NCI-H1930 (cell line): Measurements from ENCODE around the gene ZNF184.

Experiments
- DNase-seq, 2 experiments: peaks; one replicate each; lab custom pipeline; 2025; lab: John Stamatoyannopoulos, UW

ZNF184 gene

DNA sequence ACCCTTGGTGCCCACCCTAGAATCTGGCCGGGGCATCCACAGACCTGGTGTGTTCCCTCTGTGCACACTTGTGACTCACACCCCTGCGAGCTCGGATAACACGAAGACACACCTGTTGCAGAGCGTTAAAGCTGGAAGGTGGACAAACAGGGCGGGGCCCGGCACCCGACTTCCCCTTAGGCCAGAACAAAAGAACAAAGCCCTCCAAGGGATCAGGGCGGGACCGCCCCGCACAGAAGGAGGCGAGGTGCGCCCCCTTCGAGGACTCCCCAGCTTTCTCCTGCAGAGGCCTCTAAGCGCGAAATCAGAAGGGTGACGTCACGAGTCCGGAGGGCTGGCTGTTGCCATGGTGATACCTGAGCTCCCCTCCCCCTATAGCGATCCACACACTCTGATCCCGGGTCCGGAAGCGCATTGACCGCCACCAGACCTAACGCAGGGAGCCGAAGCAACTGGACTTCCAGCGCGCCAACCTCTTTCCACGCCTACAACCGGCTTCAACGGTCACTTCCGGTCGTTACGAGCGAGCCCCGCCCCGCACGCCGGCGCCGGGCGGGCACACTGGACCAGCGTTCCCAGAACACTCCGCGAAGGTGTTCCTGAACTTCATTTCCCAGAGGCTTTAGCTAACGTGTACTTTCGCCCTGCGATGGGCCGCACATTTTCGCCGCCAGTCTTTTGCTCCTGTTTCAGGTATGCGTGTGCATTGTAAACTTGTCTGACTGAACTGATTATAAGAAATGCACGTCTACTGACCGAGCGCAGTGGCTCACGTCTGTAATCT is at the start of gene ZNF184:
Gene ZNF184 (minus strand): TSS at position 489 of the 784 bp plus-strand sequence. CDS start 811 bp downstream, outside the sequence.
- DNase-seq = peak; percentile 97

DNA sequence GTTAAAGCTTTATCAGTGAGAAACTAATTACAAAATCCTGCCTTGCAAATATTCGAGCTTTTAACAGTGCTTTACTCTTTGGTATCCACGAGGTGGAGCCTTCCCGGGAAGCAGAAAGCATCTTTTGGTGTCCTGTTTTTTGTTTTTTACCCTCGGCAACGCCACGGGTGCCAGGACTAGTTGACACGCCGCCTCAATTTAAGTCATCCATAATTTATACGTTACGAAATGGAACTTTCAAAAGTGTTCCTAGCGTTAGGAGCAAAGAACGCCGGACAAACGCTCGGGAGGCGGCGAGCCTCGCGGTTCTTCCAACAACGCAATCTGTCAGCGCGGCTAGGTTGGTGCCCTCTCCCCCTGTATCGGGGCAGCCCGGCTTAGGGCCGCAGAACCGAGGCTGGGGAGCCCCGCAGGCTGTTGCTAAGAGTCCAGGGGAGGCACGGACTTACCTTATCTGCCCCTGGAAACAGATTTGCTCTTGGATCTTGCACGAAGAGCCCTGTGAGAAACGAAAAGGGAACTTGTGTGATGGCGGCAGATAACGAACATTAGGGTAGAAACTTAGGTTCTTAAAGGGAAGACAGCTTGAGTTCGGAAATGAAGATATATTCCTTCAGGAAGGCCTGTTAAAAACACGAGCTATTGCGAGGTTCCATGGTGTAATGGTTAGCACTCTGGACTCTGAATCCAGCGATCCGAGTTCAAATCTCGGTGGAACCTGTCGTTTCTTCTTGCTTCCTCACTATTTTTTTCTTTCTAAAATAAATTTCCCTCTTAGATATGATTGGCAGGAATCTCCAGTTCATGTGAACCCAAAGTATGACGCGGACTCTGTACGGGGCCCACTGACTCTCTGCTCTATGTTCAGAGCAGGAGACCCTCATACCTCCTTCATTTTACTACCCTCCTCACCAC is 46.2 kb upstream of the ZNF184 start:
- DNase-seq = peak; percentile 51 to 61

DNA sequence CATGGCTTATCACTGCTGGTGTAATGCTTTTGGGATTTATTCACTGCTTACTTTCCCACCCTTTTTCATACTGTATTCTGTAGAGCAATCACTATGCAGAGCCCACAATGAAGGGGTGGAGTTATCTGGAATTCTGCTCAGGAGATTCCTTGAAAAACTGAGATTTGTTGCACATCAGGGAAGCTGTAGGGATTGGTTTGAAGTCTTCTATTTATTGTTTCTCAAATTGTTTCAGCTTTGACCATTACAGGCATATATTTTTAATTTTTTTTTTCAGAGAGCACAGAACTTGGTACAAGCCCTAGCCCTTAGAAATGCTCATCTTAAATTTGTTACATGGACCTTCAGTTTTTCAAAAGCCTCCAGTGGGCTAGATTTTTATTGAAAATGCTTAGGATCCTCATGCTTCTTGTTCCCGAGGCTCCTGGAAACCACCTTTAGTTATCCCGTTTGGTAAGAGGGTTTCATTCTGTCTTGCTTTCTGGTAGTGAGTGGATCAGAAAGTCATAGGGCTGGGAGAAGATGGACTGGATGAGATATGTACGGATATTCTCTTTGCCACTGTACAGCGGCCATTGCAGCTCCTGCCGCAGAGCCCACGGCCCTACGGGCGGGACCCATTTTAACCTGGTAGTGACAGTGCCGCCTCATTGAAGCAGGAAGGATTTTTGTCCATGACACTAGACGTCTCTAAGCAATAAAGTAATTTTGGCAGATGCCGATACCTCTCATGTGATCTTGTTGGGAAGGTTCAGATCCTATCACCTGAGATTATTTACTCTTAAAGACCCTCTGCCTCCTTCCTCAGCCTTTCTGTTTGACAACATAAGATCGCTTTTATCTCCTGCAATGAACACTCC is 45.3 kb upstream of the ZNF184 start:
- no peak for DNase-seq

DNA sequence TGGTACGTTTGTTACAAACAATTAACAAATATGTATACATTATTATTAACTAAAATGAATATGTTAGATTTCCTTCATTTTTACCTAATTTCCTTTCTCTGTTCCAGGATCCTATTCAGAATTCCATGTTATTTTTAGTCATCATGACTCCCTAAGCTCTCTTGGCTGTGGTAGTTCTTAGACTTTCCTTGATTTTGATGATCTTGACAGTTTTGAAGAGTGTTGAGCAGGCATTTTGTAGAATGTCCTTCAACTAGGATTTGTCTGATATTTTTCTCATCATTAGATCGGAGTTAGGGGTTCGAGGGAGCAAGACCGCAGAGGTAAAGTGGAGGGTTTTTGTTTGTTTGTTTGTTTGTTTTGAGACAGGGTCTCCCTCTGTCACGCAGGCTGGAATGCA is 44.3 kb upstream of the ZNF184 start:
- no peak for DNase-seq

DNA sequence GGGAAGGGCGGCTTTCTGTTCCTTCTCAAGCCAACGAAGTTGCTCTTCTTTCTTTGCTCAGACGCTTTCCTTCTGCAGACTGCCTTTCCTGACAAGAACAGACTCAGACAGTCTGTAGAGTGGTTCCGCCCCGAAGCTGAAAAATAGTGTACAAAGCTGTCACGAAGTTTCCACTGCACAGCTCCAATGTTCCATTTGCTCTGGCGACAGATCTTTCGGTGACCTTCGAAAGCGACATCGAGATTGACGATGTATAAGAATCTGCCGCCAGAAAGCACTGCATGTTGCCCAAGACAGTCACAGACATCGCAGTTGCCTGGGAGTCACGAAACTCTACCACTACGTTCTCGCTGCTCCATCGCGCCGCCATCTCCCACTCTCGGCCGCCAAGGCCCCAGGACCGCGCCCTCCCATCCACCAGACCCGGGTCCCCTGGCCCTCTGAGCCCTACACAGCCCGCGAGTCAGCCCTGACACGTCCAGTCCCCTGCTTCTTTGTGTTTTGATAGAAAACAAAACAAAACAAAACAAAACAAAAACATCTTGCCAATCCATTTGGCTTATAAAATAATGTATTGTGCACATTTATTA is 42.1 kb upstream of the ZNF184 start:
- no peak for DNase-seq

DNA sequence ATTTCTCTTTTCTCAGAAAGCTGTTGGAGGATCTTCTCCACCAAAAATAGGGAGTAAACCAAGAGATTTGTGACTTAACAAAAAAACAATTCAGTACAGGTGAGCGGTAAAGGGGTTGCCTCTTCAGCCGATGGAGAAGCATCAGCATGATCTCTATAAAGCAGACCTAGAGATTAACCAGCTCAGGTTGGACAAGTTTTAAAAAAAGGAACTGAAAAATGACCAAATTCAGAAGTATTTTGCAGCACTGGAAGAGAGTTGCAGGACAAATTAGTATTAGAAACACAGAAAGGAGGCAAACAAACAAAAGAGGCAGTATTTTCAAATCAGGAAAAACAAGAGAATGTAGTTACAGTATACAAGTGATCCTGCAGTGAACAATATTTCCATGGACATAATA is 39.6 kb upstream of the ZNF184 start:
- no peak for DNase-seq

DNA sequence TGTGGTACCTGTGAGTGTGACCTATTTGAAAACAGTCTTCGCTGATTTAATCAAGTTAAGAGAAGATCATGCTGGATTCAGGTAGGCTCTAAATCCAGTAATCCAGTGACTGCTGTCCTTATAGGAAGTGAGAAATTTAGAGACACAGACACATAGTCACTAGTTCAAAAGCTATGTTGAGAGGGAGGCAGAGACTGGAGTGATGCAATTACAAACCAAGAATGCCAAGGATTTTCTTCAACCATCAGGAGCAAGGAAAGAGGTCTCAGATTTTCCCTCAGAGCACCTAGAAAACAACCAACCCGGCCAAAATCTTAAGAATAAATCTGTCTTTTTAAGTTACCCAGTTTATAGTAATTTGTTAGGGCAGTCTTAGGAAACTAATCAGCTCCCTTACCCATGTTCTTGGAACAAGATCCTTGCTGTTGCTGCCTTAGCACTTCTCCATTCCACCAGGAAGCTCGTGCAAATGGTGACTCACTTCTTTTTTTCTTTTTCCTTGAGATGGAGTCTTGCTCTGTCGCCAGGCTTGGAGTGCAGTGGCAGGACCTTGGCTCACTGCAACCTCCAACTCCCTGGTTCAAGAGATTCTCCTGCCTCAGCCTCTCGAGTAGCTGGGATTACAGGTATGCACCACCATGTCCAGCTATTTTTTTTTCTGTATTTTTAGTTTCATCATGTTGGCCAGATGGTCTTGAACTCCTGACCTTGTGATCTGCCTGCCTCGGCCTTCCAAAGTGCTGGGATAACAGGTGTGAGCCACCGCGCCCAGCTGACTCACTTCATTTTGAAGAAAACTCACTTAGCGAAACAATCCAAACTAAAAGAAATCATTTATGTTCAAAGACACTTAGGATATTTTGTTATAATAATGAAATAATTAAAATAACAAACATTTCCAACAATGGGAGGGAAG is 34.4 kb upstream of the ZNF184 start:
- DNase-seq = no peak

DNA sequence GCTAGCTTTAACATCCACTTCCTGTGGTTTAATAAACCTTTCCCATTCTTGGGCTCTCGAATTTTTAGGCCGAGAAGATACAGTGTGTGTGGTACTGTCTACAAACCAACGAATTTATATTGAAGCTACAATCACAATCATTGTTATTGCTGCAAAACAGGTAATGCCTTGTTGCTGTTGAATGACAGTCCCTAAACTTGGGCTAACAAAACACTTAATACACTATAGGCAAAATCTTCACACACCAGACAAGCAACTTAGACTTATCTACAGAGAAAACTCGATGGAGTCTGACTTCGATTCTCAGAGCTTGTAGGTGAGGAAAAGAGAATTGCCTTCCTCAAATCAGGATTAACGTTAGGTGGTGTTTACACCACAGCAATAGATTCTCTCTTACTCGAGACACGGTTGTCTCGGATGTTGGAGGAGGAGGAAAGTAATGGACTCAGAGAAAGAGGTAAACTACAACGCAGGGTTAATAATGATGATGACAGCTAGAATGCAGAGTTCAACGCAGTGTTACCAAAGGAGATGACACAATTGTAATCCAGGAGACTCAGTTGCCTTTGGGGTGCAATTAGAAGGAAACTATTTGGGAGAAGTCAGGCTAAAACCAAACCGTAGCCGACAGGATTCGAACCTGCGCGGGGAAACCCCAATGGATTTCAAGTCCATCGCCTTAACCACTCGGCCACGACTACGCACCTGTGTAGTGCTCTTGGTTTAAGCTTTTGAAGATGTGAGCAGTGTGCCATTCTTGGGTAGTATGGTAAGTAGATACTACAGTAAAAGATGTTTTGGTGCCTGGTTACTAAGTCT is 32.5 kb upstream of the ZNF184 start:
- DNase-seq = peak; percentile 63 to 70

DNA sequence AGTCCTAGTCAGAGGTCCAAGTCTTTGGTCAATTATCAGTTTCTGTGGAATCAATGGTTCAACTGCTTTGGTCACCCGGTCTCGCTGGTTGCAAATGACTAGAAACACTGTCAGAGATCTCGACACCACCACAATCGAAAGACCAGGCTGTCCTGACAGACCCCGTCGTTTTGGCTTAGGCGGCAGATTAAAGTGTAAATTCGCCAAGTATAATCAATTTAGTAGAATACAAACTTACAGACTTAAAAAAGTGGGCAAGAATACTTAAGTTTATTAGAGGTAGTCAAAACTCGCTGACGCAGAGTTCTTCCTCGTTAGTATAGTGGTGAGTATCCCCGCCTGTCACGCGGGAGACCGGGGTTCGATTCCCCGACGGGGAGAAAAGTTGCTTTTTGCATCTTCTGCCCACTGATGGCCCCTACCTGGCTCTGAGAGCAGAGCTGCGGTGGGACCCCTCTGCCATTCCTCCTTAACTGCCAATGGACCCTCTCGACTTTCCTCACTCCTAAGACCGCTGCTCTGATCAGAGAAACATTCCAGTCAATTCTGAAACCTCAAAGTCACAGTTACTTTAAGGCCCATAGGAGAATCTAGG is 30.6 kb upstream of the ZNF184 start:
- peak; percentile 29 to 71 for DNase-seq

DNA sequence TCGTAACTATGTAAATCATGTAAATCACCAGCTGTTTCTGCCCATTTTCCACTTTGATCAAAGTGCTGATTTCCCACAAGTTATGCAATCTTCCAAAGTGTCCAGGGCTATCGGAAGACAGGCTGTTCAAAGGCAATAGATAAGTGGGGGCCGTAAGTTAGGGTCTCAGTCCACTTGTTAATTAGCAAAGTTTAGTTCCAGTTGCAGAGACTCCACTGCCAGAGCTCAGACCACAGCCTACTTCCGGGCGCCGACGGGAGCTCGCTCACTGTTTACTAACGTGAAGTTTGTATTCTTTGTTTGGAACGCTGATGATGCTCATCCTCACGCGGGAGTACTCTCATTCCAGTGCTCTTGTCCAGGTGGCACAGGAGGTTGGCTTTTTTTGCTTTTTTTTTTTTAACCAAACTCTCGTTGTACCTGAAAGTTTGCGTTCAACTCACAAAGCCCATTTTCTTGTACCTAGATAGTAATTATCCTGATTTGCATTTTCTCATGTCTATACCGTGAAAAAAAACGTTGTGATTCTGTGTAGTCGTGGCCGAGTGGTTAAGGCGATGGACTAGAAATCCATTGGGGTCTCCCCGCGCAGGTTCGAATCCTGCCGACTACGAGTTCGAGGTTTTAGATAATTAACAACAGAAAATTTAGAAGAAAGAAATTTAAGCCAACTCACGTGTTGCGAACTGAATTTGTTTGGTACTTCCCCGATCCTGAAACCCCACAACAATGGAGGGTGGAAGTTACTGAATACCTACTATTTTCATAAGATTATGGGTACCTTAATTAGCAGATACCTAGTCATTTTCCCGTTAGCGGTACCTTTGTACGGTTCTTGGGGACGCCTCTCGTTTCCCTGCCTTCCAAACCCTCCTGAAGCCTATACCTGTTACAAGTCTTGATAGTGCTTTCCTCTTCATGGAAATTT is 29.9 kb upstream of the ZNF184 start:
- DNase-seq = peak; percentile 24 to 41

DNA sequence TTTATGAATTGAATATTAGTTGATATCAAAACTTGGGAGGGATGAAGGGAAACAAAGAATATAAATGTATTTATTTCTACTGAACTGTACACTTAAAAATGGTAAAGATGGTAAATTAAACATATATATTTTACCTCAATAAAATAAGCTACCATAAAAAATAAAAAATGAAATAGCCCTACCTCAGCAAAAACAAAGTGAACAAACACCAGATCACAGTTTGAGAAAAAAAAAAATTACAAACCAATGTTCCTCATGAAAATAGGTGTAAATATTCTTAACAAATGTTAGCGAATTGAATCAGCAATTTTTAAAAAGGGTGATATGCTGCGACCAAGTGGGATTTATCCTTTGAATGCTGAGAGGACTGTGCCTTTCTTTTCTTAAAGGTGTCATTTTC is 28.3 kb upstream of the ZNF184 start:
- DNase-seq = no peak

DNA sequence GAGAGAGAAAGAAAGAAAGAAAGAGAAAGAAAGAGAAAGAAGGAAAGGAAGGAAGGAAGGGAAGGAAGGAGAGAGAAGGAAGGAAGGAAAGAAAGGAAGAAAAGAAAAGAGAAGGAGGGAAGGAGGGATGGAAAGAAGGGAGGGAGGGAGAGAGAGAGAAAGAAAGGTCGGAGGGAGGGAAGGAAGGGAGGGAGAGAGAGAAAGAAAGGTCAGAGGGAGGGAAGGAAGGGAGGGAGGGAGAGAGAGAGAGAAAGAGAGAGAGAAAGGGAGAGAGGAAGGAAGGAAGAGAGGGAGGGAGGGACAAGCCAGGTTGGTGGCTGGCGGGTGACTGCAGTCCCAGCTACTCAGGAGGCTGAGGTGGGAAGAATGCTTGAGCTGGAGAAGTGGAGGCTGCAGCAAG is 27.3 kb upstream of the ZNF184 start:
- DNase-seq = no peak

DNA sequence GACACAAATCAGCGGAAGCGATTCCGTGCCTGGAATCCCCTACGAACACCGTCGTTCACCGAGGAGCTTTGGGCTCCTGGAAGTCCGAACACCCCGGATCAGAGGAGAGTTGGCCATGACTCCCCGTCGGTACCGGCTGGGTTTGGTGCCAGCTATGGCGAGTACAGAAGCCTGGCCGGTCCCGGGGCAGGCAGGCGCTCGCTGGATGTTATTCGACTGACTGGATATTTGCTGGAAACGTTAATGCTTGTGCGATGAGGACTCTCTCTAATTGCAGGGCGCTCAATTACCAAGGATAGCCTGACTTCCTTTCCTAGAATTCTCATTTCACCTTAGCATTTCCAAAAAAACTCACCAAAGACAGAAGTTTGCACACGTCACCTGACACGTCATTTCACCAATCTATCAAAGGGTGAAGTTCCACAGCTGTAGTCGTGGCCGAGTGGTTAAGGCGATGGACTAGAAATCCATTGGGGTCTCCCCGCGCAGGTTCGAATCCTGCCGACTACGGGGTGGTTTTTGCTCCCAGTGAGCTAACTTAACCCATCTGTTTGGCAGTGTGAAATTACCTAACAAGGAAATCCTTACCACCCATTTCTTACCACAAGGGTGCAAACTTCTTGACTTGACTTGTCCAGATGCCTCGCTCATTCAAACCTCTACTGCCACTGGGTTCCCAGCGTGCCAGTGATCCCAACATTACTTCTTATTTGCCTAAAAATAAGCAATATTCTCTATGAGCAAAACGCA is 22.7 kb upstream of the ZNF184 start:
- DNase-seq = no peak

DNA sequence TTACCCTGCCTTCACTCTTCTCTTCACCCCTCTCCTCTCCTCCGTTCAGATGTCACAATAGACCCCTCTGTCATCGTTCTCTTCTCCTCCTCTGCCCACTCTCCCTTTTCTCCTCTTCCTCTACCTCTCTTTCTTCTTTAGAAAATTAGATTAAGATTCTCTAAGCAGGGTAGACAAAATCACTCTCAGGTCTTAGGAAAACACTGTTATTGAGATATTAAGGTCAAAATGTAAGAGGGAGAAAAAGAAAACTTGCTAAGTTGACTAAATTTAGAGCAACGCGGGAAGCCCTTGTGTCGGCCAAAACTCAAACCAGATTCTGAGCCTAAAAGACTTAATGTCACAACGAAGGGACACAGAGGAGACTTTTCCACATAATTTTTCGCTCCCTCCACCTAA is 22.1 kb upstream of the ZNF184 start:
- no peak for DNase-seq

DNA sequence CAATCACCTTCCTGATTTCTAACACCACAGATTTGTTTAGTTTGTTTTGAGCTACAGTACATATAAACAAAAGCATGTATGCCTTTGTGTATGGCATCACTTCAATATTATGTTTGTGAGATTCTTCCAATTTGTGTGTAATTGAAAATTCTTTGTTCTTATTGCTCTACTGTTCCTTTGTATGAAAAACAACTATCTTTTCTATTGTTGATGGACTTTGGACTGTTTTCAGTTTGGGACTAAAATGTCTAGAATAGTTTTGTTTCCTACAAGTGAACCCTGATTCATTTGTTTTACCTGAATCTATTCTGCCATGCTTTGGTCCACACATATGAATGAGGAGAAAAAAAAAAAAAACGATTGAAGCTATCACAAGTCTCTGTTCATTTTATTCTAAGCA is 21.2 kb upstream of the ZNF184 start:
- DNase-seq = no peak

DNA sequence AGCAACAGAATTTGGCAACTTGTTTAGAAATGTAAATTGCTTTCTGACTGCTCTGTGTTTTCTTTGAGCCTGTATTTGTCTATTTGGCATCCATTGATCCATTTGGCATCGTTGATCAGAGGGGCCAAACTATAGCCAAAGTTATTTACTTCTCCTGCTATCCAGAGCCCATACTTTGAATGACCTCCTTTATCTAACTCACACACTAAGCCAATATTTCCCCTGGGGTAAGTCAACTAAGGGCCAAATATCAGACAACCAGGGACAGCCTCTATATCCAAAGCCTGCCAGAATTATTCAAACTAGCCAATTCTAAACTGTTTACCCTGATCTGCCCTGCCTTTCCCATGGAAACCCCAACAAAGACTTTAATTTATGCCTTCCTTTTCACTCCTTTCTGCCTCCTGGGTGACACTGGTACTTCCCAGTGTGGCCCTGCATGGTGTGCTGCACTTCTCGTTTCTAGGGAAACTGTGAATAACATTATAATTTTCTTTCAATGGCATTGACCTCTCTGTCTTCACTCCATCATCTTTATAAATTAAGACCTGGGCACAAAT is 19.8 kb upstream of the ZNF184 start:
- DNase-seq = no peak
